ENCODE results near the gene DIP2C.

GRCh38 chr10:538895-539294 is 150.6 kb downstream of the DIP2C start:
- TF ChIP-seq POLR2A (IDR thresholded peaks at IDR 0.05; ENCODE audit: low read depth, low read length) (no peak), POLR2AphosphoS5 (IDR thresholded peaks at IDR 0.05; ENCODE audit: low read depth, low read length) (no peak)

Data from GM12892 (cell line).